H1 (cell line): ENCODE data around the gene SASS6. TPM values are rescaled to one million over a fixed set of nuclear protein-coding genes. Genes with fewer than 3 reads are reported as not detected.

Experiments
- CBX8 ChIP-seq: fragments of 300-800, 300-1000 bp; sonication (generic); IDR thresholded peaks from 2 replicates; pipeline ENCODE4 v1.7.1; 2016; ENCODE audit warnings: low read depth, low read length, borderline replicate concordance
- CHD7 ChIP-seq: fragments of 300-600 bp; sonication (generic); IDR thresholded peaks from 2 replicates; pipeline ENCODE4 v1.7.1; 2012; ENCODE audit warnings: low read length, moderate library complexity, mild to moderate bottlenecking, inconsistent platforms; ENCODE audit not compliant: insufficient replicate concordance
- CTBP2 ChIP-seq: IDR thresholded peaks from 2 replicates; pipeline ENCODE4 v1.7.0; 2011; ENCODE audit warnings: borderline replicate concordance, mild to moderate bottlenecking, moderate library complexity, mixed read lengths, low read length; ENCODE audit not compliant: insufficient read depth, insufficient read length
- FOSL1 ChIP-seq: IDR thresholded peaks from 2 replicates; pipeline ENCODE4 v1.6.1; 2011; ENCODE audit warnings: mild to moderate bottlenecking, low read depth, low read length, moderate library complexity; ENCODE audit not compliant: insufficient read depth
- GTF2F1 ChIP-seq: IDR thresholded peaks from 2 replicates; pipeline ENCODE4 v1.6.1; 2012; ENCODE audit warnings: low read depth, low read length, improper control_type of control experiment, borderline replicate concordance
- JUN ChIP-seq: IDR thresholded peaks from 2 replicates; pipeline ENCODE4 v1.6.1; 2011; ENCODE audit warnings: low read depth, mild to moderate bottlenecking, improper control_type of control experiment, low read length
- JUND ChIP-seq: IDR thresholded peaks from 2 replicates; pipeline ENCODE4 v1.6.1; 2011; ENCODE audit warnings: mild to moderate bottlenecking, improper control_type of control experiment, low read length
- MAX ChIP-seq: IDR thresholded peaks from 2 replicates; pipeline ENCODE4 v1.6.1; 2012; ENCODE audit warnings: inconsistent platforms
- POU5F1 ChIP-seq: IDR thresholded peaks from 2 replicates; pipeline ENCODE4 v1.6.1; 2011; ENCODE audit warnings: low read depth, mild to moderate bottlenecking, low read length, moderate library complexity
- SP4 ChIP-seq: IDR thresholded peaks from 2 replicates; pipeline ENCODE4 v1.6.1; 2012; ENCODE audit warnings: low read length, inconsistent platforms
- polyA plus RNA-seq, 7 experiments: library from polyadenylated mRNA; depleted of rRNA in 3 of 7; stranded (reverse) in 5 of 7; unstranded in 2 of 7; fragments of >200 nt in 5 of 7; fragments of 200-250 nt in 2 of 7; gene quantifications; 1 replicate in 5 of 7; 2 replicates in 1 of 7; 4 replicates in 1 of 7; pipeline versions ENCODE4 v1.2.1 to v1.2.3, GENCODE V29; 2011 to 2013; ENCODE audit warnings: missing spikeins in 2 of 7, mixed read lengths in 2 of 7
- total RNA-seq: library from RNA; stranded (reverse); fragmentation: NEBNext Ultra II Directional; extraction: Animal tissue kit (Norgen Biotek cat#: 25700); gene quantifications from 2 replicates; pipeline ENCODE4 v1.2.1, GENCODE V29; 2021

SASS6 gene
- total and polyA plus RNA-seq, 2 of the 8 experiments (the other 6 are each of a cell fraction or from before 2014, with no cell fraction given) = 1.2 to 13.8 TPM

- no peak for TF ChIP-seq CHD7
- no peak for TF ChIP-seq FOSL1
- TF ChIP-seq POU5F1 = no peak
- TF ChIP-seq MAX = no peak
- no peak for TF ChIP-seq SP4
- no peak for TF ChIP-seq JUND
- no peak for TF ChIP-seq JUN
- TF ChIP-seq CBX8 = no peak
- no peak for TF ChIP-seq GTF2F1
- no peak for TF ChIP-seq CTBP2
Observed at GRCh38 chr1:100035214-100035613, 97.5 kb downstream of the SASS6 start (continued).
